Right kidney (tissue), 1 donor: Measurements from ENCODE around the gene PLK1.

Source experiments
- DNase-seq: peaks from one replicate; pipeline ENCODE4 v3.0.0-alpha.2; 2016

The PLK1 gene

DNA sequence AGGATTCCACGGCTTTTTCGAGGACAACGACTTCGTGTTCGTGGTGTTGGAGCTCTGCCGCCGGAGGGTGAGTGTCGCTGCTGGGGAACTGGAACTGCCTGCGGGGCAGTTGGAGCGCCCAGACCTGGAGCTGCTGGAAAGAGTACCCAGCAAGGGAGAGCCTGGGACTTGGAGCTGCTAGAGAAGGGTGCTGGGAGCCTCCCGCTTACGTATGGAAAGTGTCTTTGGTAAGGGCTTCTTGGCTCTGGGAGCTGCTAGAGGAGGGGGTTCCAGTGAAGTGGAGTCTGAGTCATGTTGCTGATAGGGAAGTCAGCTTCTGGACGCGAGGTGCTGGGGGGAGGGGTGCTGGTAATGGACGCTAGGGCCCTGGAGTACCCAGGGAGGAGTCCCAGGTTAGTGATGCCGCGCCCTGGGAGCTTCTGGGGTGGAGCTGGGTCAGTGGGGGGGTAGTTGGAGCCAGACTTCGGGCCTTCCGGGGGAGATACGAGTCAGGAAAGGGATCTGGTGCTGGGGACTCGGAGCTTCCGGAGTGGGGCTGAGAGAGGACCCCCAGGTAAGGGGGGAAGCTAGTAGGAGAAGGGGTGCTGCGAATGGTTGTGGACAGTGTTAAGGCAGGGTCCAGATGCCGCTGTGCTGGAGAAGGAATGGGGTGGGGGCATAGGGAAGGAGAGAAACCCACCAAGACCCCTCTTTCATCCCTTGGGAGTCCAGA lies 741 bp downstream of the PLK1 start:
- peak; percentile 14 for DNase-seq

DNA sequence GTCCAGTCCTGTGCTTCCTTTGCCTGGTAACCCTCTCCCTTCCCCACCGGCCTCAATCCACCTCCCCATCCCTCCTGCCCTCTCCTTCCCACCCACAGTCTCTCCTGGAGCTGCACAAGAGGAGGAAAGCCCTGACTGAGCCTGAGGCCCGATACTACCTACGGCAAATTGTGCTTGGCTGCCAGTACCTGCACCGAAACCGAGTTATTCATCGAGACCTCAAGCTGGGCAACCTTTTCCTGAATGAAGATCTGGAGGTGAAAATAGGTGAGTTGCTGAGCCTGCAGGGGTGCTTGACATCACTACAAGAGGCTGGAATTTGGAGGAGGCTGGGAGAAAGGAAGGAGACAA lies 1.3 kb downstream of the PLK1 start:
- peak; percentile 10 for DNase-seq

DNA sequence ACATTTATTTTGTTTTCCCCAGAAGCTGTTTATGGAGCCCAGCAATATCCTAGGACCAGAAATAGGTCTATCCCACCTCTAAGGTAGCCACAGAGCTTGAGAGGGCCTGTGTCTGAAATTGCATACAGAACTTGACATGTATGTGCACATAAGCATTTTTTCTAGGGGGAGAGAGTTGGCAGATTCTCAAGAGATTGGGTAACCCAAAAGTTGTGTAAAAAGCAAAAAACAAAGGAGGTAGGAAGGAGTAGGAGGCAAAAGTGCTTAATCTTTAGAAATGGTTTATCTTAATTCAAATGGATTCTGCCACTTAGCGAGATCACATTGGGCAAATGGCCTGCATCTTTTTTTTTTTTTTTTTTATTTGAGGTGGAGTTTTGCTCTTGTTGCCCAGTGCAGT lies 3.5 kb downstream of the PLK1 start:
- no peak for DNase-seq

DNA sequence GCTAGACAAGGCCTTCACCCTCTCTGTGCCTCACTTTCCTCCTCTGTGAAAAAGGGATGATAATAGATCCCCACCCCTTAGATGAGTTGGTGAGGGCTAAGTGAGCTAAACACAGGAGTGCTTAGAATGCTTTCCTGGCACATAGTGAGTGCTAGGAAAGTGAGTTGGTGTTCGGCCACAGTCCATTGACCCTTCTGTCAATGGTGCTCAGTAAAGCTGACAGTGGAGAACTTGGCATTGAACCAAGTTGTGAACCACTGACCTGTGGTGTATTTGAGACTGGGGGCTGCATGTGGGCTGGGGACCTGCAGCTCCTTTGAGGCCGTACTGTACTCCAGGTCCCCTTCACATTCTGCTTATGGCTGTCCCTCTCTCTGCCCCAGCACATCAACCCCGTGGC lies 4.8 kb downstream of the PLK1 start:
- no peak for DNase-seq

DNA sequence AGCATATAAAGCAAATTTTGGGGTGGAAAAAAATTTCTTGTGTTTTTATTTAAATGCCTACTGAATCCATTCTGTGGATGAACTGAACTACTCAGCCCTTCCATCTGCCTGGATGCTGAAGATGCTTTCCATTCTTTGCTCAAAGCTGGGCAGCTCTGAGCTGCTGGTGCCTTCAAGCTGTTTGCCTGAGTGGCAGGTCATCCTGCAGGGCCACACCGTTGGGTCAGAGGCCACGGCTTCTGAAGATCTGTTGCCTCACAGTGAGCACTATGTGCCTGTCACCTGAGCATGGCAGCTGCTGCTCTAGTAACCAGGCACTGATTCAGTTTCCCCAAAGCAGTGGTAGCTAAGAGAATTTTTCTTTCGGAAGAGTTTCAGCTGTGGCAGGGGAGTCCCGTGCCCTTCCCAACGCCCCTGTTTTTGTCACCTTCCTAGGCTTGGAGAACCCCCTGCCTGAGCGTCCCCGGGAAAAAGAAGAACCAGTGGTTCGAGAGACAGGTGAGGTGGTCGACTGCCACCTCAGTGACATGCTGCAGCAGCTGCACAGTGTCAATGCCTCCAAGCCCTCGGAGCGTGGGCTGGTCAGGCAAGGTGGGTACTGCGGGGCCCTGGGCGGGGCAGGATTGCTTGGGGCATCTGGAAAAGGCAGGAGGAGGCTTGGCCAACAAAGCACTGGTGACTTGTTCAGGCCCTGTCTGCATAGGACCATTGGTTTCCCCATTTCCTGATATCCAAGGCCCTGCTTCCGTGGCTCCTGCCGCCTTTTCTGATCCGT lies 8.5 kb downstream of the PLK1 start:
- DNase-seq, result no peak

DNA sequence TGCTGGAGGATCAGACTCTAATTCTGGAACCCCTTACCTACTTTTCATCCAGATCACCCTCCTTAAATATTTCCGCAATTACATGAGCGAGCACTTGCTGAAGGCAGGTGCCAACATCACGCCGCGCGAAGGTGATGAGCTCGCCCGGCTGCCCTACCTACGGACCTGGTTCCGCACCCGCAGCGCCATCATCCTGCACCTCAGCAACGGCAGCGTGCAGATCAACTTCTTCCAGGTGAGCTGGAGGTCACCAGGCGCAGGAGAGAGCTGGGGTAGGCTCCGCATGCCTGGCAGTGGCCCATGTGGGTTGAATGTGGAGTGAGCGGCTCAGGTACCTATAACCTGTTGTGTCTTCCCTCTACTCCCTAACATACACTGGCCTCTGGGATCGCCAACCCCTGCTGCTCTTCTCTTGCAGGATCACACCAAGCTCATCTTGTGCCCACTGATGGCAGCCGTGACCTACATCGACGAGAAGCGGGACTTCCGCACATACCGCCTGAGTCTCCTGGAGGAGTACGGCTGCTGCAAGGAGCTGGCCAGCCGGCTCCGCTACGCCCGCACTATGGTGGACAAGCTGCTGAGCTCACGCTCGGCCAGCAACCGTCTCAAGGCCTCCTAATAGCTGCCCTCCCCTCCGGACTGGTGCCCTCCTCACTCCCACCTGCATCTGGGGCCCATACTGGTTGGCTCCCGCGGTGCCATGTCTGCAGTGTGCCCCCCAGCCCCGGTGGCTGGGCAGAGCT lies 10.9 kb downstream of the PLK1 start:
- no peak for DNase-seq

DNA sequence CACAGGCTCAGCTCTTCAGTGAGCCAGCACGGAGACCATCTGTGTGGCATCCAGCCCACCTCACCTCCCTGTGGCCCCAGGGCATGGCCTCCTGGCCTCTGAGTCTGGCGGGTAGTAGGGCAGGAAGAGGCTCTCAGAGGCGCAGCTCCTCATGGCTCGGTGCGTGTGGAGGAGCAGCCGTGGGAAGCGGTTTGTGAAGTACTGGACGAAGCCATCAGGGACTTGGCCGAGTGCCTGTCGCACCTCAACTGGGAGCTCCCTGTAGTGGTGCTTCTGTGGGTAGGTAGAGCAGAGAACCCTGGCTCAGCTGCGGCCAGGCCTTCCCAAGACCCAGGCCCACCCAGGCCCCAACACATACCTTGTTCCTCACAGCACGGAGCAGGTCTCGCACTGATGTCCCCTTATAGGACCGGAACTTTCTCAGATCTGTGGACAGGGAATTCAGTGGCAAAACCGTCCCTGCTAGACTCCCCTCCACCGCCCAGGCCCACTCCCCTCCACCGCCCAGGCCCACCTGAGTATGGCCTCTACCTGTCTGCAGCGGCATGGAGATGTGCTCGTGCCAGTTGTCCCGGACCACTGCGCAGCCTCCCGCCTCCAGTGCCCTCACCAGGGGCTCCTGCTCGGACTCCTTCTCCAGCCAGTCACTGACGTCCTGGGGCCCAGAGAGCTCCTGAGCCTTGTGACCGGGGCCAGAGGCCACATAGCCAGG lies 12.2 kb downstream of the PLK1 start:
- no peak for DNase-seq

DNA sequence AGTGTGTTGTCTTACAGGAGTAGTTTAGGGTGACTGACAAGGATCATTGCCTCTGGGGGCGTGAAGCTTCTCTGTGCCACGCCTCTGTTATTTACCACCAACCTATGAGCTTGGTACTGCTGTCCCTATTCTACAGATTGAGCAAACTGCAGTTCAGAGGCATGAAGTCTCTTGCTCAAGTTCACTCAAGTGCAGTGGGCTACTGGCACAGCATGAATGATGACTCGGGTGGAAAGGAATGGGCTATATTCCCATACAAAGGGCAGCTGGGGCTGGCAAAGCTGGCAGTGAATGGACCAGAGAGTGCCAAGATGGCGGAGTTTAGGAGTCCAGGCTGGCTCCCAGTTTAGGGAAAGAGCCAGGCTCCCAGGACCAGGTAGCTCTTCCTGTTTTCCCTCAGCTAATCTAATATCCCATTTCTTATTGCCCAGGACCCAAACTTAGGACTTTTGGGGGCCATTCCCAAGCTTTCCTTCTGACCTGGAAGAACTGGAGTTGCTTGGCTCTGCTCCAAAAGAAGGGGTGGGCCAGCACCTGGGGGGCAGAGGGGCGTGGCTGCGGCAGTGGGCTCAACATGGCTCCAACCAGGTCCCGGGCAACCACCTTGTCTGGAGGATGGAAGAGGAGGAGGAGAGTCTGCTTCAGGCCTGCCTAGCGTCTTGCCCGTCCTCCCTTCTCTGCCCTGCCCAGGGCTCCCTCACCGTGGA lies 12.9 kb downstream of the PLK1 start:
- no peak for DNase-seq

DNA sequence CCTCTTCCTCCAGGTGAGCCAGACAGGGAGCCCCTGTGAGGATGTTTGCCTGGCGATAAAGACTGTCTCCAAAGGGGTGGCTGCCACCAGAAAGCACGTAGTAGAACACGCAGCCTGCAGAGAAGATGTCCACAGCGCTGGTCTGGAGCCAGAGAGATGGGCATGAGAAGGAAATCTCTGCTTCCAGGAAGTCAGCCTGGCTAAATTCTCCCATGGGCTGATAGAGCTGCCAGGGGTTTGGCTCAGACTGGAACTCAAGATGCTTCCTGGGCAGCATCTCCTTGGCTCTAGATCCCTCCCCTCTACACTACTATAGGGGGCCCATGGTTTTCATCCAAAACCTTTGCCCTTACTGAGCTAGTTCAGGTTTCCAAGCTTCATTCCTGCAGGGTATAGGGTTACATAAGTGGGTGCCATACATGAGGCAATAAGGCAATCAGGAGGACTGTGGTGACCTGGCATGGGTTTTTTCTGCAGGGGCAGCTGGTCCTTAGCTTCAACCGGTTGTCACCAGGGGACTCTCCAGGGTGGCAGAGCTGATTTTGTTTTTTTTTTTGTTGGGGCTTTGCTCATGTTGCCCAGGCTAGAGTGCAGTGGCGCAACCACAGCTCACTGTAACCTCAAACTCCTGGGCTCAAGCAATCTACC lies 13.6 kb downstream of the PLK1 start:
- no peak for DNase-seq

DNA sequence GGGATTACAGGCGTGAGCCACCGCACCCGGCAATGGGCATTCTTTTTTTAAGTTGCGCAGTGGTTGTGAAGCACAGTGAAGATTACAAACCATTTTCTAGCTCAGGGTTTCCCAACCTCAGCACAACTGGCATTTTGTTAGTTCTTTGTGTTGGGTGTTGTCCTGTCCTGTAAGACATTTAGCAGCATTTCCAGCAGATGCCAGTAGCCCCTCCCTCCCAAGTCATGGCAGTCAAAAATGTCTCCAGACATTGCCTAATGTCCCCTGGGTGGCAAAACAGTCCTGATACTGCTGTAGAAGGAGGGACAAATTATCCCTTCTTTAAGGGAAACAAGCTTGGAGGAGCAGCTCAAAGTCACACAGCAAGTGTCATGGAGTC lies 15.6 kb downstream of the PLK1 start:
- DNase-seq, result no peak

DNA sequence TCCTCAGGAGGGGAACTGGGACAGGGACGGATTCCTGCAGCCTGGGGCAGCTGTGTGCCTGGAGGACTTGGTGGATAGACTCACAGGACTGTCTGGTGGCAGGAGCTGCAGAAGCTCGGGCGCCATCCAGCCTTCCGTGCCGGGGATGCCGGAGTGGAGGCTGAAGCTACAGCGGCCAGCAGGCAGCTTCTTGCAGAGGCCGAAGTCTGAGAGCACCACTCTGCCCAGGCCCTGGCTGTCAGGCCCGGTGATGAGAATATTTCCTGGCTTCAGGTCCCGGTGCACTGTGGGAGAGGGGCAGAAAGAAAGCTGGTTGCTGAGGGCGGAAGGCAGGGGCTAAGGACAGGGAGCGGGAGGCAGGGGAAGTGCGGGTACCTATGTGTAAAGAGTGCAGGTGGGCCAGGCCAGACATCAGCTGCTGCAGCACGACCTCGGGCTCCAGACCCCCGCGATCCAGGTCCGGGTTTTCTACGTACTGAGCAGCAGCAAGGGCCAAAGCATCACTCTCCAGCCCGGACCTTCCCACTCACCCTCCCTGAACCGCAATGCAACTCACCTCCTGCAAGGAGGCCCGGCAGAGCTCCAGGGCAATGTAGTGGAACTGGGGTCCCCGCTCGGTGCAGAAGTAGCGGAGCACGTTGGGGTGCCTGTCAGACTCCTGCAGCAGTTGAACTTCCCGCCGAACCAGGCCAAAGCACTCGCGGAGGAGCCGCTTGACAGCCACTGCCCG lies 16.1 kb downstream of the PLK1 start:
- DNase-seq, result peak; percentile 68

DNA sequence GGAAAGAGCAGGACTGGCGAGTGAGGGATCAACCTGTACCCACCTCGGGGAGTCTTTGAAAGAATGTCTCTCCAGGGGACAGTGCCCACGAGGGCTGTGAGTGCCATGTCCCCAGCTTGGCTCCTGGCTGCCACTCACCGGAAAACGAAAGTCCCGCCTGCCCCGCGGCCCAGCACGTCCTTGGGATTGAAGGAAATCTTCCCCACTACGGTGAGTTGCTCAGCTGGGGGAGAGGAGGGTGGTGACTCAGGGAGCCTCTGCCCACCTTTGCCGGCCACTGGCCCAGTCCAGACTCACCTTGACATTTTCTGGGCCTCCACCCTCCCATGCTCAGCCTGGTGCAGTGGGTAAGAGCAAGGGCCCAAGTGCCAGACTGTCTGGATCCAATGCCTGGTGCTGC lies 17.1 kb downstream of the PLK1 start:
- no peak for DNase-seq

DNA sequence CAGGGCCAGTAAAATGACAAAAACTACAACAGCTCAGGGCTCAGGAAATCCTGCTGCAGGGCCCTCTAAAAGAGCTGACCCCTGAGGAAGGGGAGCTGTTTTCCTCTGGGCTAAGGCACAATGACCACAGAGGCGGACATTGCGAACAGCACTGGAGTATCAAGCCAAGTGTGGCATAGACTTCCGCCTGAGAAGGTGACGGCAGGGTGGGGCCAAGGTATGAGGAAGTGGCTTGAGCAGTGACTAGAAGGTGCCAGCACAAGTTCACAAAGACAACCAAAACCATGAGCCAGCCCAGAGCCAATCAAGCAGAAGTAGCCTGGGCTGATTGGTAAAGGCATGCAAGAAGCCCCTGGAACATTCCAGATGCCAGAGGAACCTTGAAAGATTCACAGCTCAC lies 20.4 kb downstream of the PLK1 start:
- DNase-seq, result no peak

DNA sequence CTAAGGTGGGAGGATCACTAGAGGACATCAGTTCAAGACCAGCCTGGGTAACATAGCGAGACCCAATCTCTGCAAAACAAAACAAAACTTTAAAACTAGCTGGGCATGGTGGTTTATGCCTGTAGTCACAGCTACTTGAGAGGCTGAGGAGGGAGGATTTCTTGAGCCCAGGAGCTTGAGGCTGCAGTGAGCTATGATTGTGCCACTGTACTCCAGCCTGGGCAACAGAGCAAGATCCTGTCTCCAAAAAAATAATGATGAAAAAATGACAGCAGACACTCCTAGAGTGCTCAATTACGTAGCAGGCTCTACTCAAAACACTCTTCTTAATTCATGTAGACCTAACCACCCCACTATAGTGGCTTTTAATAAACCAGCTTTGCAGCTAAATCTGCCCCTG lies 21.4 kb downstream of the PLK1 start:
- no peak for DNase-seq

DNA sequence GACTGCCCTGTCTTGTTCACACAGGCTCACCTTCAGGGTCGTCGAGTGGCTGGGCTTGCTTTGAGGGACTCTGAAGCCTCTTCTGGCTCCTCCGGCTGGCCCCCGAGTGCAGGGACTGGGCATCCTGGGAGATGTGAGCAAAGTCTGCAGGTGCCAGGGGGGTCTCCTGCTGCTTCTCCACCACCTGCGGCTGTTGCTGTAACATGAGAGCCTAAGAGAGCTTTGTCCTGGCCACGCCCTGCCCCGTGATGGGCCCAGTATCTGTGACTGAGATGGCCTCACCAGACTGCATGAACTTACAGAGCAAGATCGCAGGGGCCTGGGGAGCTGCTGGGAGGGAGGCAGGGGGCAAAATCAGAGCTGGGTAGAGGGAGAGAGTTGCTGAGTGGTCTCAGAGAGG lies 21.8 kb downstream of the PLK1 start:
- no peak for DNase-seq

DNA sequence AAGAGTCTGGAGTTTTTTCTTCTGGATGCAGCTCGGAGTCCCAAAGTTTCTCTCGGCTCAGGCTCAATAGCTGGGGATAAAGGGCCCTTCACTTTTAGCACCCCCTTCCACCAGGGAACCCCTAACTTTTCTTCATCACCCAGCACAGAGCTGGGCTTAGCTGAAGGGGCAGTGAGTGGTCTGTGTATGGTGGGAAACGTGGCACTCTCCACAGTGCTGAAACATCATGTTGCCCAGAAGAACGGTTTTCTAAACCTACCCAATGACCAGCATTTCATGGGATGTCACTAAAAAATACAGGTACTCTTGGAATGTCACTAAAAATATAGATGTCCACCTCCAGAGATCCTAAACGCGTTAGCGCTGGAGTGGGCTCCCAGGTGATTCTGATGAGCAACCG lies 22.4 kb downstream of the PLK1 start:
- DNase-seq, result no peak

DNA sequence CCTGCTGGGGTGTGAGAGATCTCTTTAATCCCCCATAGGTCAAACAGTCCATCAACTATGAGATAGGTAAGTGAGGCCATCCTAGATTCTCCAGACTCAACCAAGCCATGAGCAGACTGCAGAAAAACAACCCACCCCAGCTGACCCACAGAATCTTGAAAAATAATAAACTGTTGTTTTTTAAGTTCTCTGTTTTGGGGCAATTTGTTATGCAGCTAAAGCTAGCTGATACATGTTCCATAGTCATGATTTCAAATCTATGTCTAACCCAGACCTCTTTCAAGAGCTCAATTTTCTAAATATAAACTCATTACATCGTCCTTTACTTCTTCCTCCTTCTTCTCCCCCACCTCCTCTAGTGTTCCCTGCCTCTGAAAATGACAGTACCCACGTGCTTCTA lies 24.3 kb downstream of the PLK1 start:
- no peak for DNase-seq

DNA sequence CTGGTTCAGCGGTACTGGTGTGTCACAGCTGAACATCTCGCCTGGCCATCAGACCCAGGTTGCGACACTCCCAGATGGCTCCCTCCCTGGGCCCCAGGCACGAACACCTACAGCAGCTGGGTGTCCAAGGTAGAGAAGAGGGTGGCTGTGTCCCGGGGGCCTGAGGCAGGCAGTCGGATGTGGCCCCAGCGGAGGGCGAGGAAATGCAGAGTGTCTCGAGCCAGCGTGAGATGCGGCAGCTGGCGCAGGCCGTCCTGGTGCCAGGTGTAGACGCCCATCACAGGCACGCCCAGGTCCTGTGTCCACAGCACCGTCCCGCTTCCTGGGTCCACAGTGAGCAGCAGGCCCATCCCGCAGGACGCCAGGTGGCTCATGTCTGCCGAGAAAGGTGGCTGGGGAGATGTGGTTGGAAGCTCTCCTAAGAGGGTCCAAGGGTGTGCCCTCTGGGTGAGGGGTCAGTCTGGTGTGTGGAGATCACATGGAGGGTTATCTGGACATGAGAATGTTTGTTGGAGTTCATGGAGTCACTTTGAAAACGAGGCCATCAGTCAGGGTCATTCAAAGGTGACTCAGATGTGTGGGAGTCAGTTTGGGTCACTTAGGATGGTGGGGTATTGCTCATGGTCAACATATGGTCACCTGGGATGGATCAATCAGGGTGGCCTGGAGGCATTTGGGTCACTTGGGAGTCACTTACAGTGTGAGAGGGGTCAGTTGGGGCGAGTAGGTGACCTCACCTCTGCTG lies 26.3 kb downstream of the PLK1 start:
- DNase-seq, result no peak

DNA sequence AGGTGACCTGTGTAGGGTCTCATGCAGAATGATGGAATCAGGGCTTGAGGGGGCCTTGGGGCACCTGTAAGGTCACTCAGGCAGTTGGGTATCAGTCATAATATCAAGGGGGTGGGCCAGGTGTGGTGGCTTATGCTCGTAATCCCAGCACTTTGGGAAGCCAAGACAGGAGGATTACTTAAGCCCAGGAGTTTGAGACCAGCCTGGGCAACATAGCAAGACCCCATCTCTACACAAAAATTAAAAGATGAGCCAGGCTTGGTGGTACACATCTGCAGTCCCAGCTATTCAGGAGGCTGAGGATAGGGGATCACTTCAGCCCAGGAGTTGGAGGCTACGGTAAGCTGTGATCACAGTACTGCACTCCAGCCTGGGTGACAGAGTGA lies 26.8 kb downstream of the PLK1 start:
- DNase-seq, result no peak

DNA sequence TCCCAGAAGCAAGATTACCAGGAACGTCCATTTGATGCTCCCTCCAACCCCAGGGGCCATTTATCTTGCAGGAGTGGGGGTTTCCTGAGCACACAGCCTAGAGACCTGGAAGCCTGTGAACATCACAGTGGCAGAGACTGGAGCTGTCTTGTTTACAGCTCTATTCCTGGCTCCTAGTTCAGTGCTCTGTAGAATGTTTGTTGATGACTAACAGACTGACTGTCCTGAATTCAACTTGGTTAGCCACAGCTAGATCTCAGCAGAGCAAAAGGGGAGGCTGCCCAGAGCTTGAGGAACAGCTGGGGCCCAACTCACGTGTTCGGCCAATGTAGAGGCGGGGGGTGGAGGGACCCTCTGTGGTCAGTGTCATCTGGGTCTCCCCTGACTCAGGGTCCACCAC lies 27.8 kb downstream of the PLK1 start:
- DNase-seq, result no peak
